Measurements from ENCODE around the gene IL34.

DNA sequence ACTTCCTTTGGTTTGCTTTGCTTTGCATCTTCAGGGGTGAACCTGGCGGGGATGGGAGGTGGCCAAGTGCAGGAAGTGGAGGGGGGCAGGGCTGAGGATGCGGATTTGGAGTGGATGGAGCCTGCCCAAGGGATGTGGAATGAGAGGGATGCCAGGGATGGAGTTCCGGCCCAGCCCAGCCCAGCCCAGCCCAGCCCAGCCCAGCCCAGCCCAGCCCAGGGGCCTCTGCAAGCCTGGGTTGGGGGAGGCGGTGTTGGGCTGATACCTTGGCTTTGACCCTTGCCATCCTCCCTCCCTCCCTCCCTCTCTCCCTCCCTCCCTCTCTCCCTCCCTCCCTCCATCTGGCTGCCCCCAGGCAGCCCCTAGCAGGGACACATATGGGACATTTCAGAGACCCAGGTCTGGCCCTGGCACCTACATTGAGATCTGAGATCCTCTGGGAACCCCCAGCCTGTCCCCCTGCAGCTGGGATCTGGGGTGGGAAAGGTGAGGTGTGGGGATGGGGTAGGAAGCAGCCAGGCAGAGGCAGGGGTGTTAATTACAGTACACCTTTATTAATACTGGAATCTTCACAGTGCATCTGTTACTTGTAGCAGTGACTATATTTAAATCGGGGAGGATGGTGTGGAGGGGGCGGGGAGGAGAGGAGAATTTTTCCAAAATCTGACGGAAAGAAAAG is 14.5 kb downstream of the IL34 start:
- TF ChIP-seq, protein P1, sequence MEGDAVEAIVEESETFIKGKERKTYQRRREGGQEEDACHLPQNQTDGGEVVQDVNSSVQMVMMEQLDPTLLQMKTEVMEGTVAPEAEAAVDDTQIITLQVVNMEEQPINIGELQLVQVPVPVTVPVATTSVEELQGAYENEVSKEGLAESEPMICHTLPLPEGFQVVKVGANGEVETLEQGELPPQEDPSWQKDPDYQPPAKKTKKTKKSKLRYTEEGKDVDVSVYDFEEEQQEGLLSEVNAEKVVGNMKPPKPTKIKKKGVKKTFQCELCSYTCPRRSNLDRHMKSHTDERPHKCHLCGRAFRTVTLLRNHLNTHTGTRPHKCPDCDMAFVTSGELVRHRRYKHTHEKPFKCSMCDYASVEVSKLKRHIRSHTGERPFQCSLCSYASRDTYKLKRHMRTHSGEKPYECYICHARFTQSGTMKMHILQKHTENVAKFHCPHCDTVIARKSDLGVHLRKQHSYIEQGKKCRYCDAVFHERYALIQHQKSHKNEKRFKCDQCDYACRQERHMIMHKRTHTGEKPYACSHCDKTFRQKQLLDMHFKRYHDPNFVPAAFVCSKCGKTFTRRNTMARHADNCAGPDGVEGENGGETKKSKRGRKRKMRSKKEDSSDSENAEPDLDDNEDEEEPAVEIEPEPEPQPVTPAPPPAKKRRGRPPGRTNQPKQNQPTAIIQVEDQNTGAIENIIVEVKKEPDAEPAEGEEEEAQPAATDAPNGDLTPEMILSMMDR (IDR thresholded peaks at IDR 0.05; ENCODE audit: poor library complexity, severe bottlenecking), result no peak
- TF ChIP-seq EP300 (conservative IDR thresholded peaks at IDR 0.05; ENCODE audit: poor library complexity, severe bottlenecking), result no peak
- TF ChIP-seq EZH2 (IDR thresholded peaks at IDR 0.05; ENCODE audit: borderline replicate concordance, insufficient read depth, low read length, poor library complexity, severe bottlenecking), result no peak
- no peak for TF ChIP-seq SMC3 (conservative IDR thresholded peaks at IDR 0.05; ENCODE audit: poor library complexity)
- TF ChIP-seq POLR2AphosphoS5 (IDR thresholded peaks at IDR 0.05), result no peak
- no peak for TF ChIP-seq RAD21 (conservative IDR thresholded peaks at IDR 0.05)
- TF ChIP-seq, protein P2, sequence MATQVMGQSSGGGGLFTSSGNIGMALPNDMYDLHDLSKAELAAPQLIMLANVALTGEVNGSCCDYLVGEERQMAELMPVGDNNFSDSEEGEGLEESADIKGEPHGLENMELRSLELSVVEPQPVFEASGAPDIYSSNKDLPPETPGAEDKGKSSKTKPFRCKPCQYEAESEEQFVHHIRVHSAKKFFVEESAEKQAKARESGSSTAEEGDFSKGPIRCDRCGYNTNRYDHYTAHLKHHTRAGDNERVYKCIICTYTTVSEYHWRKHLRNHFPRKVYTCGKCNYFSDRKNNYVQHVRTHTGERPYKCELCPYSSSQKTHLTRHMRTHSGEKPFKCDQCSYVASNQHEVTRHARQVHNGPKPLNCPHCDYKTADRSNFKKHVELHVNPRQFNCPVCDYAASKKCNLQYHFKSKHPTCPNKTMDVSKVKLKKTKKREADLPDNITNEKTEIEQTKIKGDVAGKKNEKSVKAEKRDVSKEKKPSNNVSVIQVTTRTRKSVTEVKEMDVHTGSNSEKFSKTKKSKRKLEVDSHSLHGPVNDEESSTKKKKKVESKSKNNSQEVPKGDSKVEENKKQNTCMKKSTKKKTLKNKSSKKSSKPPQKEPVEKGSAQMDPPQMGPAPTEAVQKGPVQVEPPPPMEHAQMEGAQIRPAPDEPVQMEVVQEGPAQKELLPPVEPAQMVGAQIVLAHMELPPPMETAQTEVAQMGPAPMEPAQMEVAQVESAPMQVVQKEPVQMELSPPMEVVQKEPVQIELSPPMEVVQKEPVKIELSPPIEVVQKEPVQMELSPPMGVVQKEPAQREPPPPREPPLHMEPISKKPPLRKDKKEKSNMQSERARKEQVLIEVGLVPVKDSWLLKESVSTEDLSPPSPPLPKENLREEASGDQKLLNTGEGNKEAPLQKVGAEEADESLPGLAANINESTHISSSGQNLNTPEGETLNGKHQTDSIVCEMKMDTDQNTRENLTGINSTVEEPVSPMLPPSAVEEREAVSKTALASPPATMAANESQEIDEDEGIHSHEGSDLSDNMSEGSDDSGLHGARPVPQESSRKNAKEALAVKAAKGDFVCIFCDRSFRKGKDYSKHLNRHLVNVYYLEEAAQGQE (IDR thresholded peaks at IDR 0.05; ENCODE audit: borderline replicate concordance), result no peak
- TF ChIP-seq MXI1 (conservative IDR thresholded peaks at IDR 0.05; ENCODE audit: poor library complexity, severe bottlenecking), result no peak

Measured in neural cell (in vitro differentiated cells).